Breast epithelium (tissue), 3 donors: ENCODE data around the gene SPOCK1.

Experiments used
- POLR2A ChIP-seq: fragments of 450-650 bp; IDR thresholded peaks from one replicate; pipeline ENCODE4 v1.6.1; 2016; ENCODE audit warnings: antibody characterized with exemption, mild to moderate bottlenecking, moderate library complexity
- POLR2AphosphoS5 ChIP-seq, 3 donors: sonication (generic); formaldehyde crosslinking; IDR thresholded peaks; one replicate each; pipeline ENCODE4 v1.6.1; 2017; ENCODE audit warnings: antibody characterized with exemption in 3 of 3

DNA sequence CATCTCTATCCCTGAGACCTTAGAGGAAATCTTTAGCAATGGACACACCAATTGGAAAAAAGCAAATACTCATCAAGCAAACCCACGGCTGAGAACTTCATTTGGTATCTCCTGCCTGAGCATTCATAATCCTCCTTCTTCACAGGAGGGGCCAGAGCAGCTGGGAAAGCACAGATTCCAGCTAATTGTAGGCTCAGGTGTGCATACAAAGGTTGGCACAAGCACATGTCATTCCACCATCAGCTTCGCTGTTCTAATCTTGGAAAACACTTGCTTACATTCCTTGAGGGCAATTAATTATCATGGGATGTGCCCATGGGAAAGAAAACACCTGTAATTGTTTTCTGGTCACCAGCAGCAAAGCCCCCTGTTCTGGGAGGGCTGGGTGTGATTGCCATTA, 376.6 kb downstream of the SPOCK1 start:
- TF ChIP-seq POLR2A (no peak), POLR2AphosphoS5 (IDR thresholded peaks at IDR 0.05) (no peak)
